Measurements from ENCODE around the gene NAT10. TPM values are rescaled to one million over a fixed set of nuclear protein-coding genes. Genes with fewer than 3 reads are reported as not detected.

The NAT10 gene
- total RNA-seq, 4 donors from 2014 or later: 19.9 to 27.2 (median 20.6) TPM

GRCh38 chr11:34126959-34127848, 21.8 kb downstream of the NAT10 start:
- Histone ChIP-seq H3K4me3 (no peak overlapping the region), H3K27me3 (no peaks in the 10 kb centered on the region), H3K36me3 (peaks cover 77 to 100% (median 90%) of the 10 kb centered on the region in 4 donors), H3K4me1 (no peaks in the 10 kb centered on the region), H3K9me3 (no peaks in the 10 kb centered on the region), H3K27ac (replicated peaks in 1 of 4) (no peak overlapping the region)
- intact Hi-C loops (cut with DNase I): no loop called here
- TF ChIP-seq EP300 (IDR thresholded peaks at IDR 0.05): no peak
- no peak for TF ChIP-seq POLR2AphosphoS5 (IDR thresholded peaks at IDR 0.05)
- TF ChIP-seq CTCF (IDR thresholded peaks at IDR 0.05): no peak
- no peak for TF ChIP-seq POLR2A (IDR thresholded peaks at IDR 0.05; ENCODE audit: low read depth)
- 85% methylated on average over 12 of the region's 12 CpGs for WGBS
- no peak for DNase-seq (ENCODE audit: extremely low spot score)

- H3K36me3 ChIP-seq: peaks cover 79 to 100% (median 89%) of the 10 kb centered on the region in 4 donors
- H3K4me3 ChIP-seq: no peak overlapping the region
- WGBS: 98% methylated on average over 3 of the region's 3 CpGs
- H3K27ac ChIP-seq (replicated peaks in 1 of 4): no peak overlapping the region
- no peaks in the 10 kb centered on the region for H3K9me3 ChIP-seq
- no peak for DNase-seq (ENCODE audit: extremely low spot score)
- no peaks in the 10 kb centered on the region for H3K4me1 ChIP-seq
- TF ChIP-seq EP300 (IDR thresholded peaks at IDR 0.05): no peak
- TF ChIP-seq POLR2AphosphoS5 (IDR thresholded peaks at IDR 0.05): no peak
- TF ChIP-seq POLR2A (IDR thresholded peaks at IDR 0.05; ENCODE audit: low read depth): no peak
- no peak for TF ChIP-seq CTCF (IDR thresholded peaks at IDR 0.05)
- H3K27me3 ChIP-seq: no peaks in the 10 kb centered on the region
- intact Hi-C loops (cut with DNase I): no loop called here
These were observed 23.4 kb downstream of the NAT10 start for GRCh38 chr11:34128824-34129223.

GRCh38 chr11:34132261-34132965, 27.0 kb downstream of the NAT10 start:
- TF ChIP-seq POLR2AphosphoS5 (IDR thresholded peaks at IDR 0.05) (no peak), POLR2A (IDR thresholded peaks at IDR 0.05; ENCODE audit: low read depth) (no peak), CTCF (IDR thresholded peaks at IDR 0.05) (no peak), EP300 (IDR thresholded peaks at IDR 0.05) (no peak)
- H3K36me3 ChIP-seq: peaks cover 83 to 100% (median 91%) of the 10 kb centered on the region in 4 donors
- intact Hi-C loops (cut with DNase I): no loop called here
- no peak overlapping the region for H3K27ac ChIP-seq (replicated peaks in 1 of 4)
- H3K4me3 ChIP-seq: no peak overlapping the region
- no peaks in the 10 kb centered on the region for H3K27me3 ChIP-seq
- no peaks in the 10 kb centered on the region for H3K4me1 ChIP-seq
- no peaks in the 10 kb centered on the region for H3K9me3 ChIP-seq
- 93% methylated on average over 4 of the region's 4 CpGs for WGBS
- no peak for DNase-seq (ENCODE audit: extremely low spot score)

- Histone ChIP-seq H3K27me3 (no peaks in the 10 kb centered on the region), H3K36me3 (peaks cover 86 to 100% (median 99%) of the 10 kb centered on the region in 4 donors), H3K27ac (replicated peaks in 1 of 4) (no peak overlapping the region), H3K4me3 (no peak overlapping the region), H3K4me1 (no peaks in the 10 kb centered on the region), H3K9me3 (no peaks in the 10 kb centered on the region)
- 96% methylated on average over 5 of the region's 5 CpGs for WGBS
- no peak for TF ChIP-seq CTCF (IDR thresholded peaks at IDR 0.05)
- no peak for TF ChIP-seq POLR2A (IDR thresholded peaks at IDR 0.05; ENCODE audit: low read depth)
- TF ChIP-seq EP300 (IDR thresholded peaks at IDR 0.05): no peak
- TF ChIP-seq POLR2AphosphoS5 (IDR thresholded peaks at IDR 0.05): no peak
- intact Hi-C loops (cut with DNase I): no loop called here
- no peak for DNase-seq (ENCODE audit: extremely low spot score)
These were observed 29.3 kb downstream of the NAT10 start for GRCh38 chr11:34134765-34135164.

Data from esophagus muscularis mucosa (tissue), 4 donors.